Activated B cell treated with CpG ODN at 0.5 μM for 24 hours (primary cell): ENCODE results near the gene UPK2. TPM values are rescaled to one million over a fixed set of nuclear protein-coding genes. Genes with fewer than 3 reads are reported as not detected.
A peak's percentile ranks its signal among the peaks of the same experiment; 100 is the strongest.

Experiments
- ATAC-seq: fragments of 200-7000 bp; cut with Tn5 transposase; one replicate; pipeline ENCODE4 v1.10.0; 2021; ENCODE audit warnings: low read depth, mild to moderate bottlenecking, moderate library complexity
- CTCF ChIA-PET: fragments of 350-600 bp; sonication (Branson Sonifier 250); formaldehyde crosslinking; loops from one replicate; lab custom pipeline; 2021; ENCODE audit warnings: antibody characterized with exemption; lab: Charles Lee
- POLR2A ChIA-PET: fragments of 350-600 bp; sonication (Branson Sonifier 250); formaldehyde crosslinking; loops from one replicate; lab custom pipeline; 2021; ENCODE audit warnings: antibody characterized with exemption; lab: Charles Lee
- DNase-seq: peaks from one replicate; pipeline ENCODE4 v3.0.0; 2022
- H3K27ac Mint-ChIP-seq: one replicate; pipeline ENCODE4 v1.8.0; 2020; ENCODE audit warnings: mixed read lengths
- H3K27me3 Mint-ChIP-seq: one replicate; pipeline ENCODE4 v1.8.0; 2021; ENCODE audit warnings: mixed read lengths
- H3K36me3 Mint-ChIP-seq: one replicate; pipeline ENCODE4 v1.8.0; 2021; ENCODE audit warnings: low read depth, mixed read lengths
- H3K4me1 Mint-ChIP-seq: one replicate; pipeline ENCODE4 v1.8.0; 2021; ENCODE audit warnings: mixed read lengths
- H3K4me3 Mint-ChIP-seq: one replicate; pipeline ENCODE4 v1.8.0; 2020; ENCODE audit warnings: mild to moderate bottlenecking, mixed read lengths
- H3K9me3 Mint-ChIP-seq: one replicate; pipeline ENCODE4 v1.8.0; 2020; ENCODE audit warnings: mixed read lengths
- intact Hi-C: fragments of 100-400 bp; cut with micrococcal nuclease; formaldehyde crosslinking; loops from one replicate; pipeline ENCODE4 v1.15.1; 2024
- total RNA-seq: library from RNA; stranded (reverse); gene quantifications from 2 replicates; pipeline ENCODE4 v1.2.3, GENCODE V29; 2022
- TF ChIP-seq, protein P1 (sequence below): fragments of 200-600 bp; IDR thresholded peaks from one replicate; pipeline ENCODE4 v1.8.0; 2022; ENCODE audit warnings: antibody characterized with exemption, mild to moderate bottlenecking

UPK2 gene
- total RNA-seq, 1 donor from 2014 or later: 0.27 TPM

DNA sequence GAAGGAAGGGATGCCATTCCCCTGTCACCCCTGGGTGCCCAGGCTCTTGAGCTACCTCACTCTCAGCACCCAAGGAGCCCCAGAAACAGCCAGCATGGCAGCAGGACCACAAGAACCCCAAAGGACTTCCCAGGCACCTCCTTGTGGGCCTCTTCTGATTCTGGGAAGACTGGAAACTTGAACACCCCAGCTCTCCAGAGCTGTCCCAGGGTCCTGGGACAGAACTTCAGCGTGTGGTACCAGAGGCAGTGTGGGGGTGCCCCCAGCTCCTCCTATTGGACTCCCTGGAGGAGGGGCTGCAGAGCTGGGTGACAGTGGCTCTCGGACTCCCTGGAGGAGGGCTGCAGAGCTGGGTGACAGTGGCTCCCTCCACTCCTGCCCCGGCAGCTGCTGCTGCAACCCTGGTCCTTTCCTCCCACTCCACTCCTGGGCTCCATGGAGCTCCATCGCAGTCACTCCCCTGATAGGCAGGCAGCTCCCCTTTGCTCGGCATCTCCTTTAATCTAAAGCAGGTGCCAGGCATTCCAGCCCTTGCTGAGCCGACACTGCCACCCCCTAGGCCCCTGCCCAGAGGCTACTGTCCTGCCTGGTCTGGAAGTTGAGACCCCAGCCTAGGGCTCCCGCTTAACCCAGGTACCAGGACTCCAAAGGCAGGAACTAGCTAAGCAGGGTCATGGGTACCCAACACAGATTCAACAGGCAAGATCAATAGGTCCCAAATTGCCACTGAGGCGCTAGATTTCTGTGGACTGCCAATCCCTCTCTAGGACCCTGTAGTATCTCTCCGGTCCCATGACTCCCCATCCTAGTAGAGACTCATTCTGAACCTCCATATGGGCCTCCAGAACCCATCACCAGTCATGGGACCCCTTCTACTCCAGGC, 33.1 kb upstream of the UPK2 start:
- Mint-ChIP-seq H3K9me3 (no peaks in the 10 kb centered on the region), H3K4me1 (peaks cover 75% of the 10 kb centered on the region), H3K4me3 (peak overlapping the region; percentile 88), H3K27me3 (peaks cover 2% of the 10 kb centered on the region), H3K36me3 (peaks cover 7% of the 10 kb centered on the region), H3K27ac (peak overlapping the region; percentile 41)
- no peak for DNase-seq
- TF ChIP-seq, protein P1, sequence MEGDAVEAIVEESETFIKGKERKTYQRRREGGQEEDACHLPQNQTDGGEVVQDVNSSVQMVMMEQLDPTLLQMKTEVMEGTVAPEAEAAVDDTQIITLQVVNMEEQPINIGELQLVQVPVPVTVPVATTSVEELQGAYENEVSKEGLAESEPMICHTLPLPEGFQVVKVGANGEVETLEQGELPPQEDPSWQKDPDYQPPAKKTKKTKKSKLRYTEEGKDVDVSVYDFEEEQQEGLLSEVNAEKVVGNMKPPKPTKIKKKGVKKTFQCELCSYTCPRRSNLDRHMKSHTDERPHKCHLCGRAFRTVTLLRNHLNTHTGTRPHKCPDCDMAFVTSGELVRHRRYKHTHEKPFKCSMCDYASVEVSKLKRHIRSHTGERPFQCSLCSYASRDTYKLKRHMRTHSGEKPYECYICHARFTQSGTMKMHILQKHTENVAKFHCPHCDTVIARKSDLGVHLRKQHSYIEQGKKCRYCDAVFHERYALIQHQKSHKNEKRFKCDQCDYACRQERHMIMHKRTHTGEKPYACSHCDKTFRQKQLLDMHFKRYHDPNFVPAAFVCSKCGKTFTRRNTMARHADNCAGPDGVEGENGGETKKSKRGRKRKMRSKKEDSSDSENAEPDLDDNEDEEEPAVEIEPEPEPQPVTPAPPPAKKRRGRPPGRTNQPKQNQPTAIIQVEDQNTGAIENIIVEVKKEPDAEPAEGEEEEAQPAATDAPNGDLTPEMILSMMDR: no peak
- POLR2A ChIA-PET: interaction anchor here (0.6 to 6.0 kb wide), 3 partner anchors 10 to 227 kb away, joined by 3 to 109 read pairs (median 6); no protein-coding TSS in a partner anchor
- no peak for ATAC-seq
- intact Hi-C loops: no loop called here
- CTCF ChIA-PET: interaction anchor here (0.8 to 2.7 kb wide), 2 partner anchors 11 to 17 kb away, joined by 4 to 7 read pairs; no protein-coding TSS in a partner anchor

DNA sequence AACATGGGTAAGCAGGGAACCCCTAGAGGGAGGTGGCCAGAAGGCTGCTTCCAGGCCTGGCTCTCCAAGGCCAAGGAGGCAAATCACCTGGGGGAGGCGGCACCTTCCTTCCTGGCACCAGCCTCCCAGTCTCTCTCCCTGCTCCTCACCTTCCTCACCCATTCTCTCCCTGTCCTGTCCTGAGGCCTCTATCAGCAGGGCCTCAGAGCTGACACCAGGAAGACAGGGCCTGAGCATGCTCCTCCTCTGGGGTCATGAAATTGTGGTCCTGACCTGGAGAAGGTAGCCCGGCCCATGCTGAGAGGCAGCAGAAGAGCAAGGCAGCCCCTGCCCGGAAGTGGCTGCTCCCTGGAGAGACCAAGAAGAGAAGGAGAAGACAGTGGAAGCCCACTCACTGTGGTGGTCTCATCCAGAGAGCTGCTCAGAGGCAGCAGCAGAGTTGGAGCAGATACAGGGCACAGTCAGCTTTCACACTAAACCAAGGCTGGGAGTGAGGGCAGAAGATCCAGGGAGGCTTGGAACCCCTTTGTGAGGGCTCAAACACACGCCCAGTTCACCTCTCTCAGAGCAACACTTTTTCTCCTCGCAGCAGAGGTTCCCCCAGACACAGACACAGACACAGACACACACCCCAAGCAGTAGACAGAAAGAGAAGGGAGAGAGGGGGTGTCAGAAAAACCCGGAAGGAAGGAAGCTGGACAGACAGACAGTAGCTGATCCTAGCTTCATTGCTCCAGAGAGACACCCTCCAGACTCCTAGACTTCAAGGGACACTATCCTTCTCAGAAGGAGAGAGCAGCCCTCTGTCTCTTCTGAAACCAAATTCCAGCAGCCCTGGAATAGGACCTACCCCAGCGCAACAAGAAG, 32.1 kb upstream of the UPK2 start:
- intact Hi-C loops: loop anchor here (1.0 kb wide), 1 partner anchor 9 kb away; no protein-coding TSS in a partner anchor
- H3K36me3 Mint-ChIP-seq: peaks cover 7% of the 10 kb centered on the region
- DNase-seq: no peak
- H3K4me3 Mint-ChIP-seq: peak overlapping the region; percentile 88
- peaks cover 2% of the 10 kb centered on the region for H3K27me3 Mint-ChIP-seq
- TF ChIP-seq, protein P1: no peak
- H3K4me1 Mint-ChIP-seq: peaks cover 75% of the 10 kb centered on the region
- CTCF ChIA-PET: interaction anchor here (0.6 to 2.7 kb wide), 3 partner anchors 12 to 34 kb away, joined by 3 to 7 read pairs (median 3); no protein-coding TSS in a partner anchor
- peak overlapping the region; percentile 78 for H3K27ac Mint-ChIP-seq
- no peak for ATAC-seq
- H3K9me3 Mint-ChIP-seq: no peaks in the 10 kb centered on the region
- POLR2A ChIA-PET: interaction anchor here (0.6 to 6.0 kb wide), 11 partner anchors 11 to 246 kb away, joined by 3 to 109 read pairs (median 4); partner anchors contain the start of genes CENATAC, CXCR5 and DDX6

DNA sequence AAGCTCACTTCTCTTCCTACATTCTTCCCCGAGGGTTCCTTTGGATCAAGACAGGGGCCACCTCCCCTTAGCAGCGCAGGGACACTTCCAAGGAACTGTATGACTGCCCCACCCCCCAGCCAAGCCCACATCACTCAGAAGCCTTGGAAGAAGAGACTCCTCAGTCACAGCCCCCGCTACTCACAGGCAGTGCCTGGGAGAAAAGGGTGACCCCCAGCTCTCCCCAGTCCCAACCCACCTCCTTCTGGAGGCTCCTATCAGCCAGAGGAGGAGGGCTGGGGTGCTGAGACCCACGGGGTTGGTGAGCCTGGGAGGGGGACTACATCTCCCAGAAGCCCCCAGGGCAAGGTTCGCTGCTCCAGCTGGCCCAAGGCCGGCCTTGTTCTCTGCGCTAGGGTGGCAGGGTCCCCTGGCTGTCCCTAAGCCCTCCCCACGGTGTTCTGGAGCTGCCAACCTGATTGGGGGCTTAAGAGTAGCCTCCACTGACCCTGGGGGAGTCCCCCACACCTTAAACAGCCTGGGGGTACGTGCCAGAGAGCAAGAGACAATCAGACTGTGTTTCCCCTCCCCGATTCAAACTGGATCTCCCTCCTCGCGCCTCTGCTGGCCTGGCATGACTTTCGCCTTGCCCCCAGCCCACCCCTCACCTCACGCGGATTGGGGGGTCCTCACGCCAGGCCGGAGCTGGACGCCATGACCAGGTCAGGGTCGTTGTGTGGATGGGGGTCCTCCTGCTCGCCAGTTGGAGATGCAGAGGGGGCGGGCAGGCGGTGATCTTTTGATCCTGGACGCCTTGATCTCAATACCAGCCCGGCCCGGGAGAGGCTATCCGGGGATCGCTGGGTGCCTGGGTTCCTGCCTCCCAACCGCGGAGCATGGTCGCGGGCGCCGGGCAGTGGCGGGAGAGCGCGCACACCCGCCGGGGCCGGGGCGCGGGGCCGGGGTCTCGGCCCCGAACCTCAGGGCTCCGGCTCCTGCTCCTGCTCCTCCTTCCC, 31.2 kb upstream of the UPK2 start:
- peak; percentile 44 for DNase-seq
- Mint-ChIP-seq H3K36me3 (peaks cover 7% of the 10 kb centered on the region), H3K4me3 (peak overlapping the region; percentile 88), H3K27me3 (peaks cover 2% of the 10 kb centered on the region), H3K4me1 (peaks cover 66% of the 10 kb centered on the region), H3K27ac (peak overlapping the region; percentile 78), H3K9me3 (no peaks in the 10 kb centered on the region)
- no peak for ATAC-seq
- ChIA-PET CTCF (interaction anchor here (0.6 to 1.5 kb wide), 12 partner anchors 11 to 235 kb away, joined by 3 to 6 read pairs (median 4); partner anchors contain the start of gene CXCR5), POLR2A (interaction anchor here (0.6 to 6.0 kb wide), 17 partner anchors 12 to 245 kb away, joined by 3 to 109 read pairs (median 4); partner anchors contain the start of genes CENATAC, CXCR5, DDX6 and HMBS)
- TF ChIP-seq, protein P1: no peak
- intact Hi-C loops: loop anchor here (1.0 to 5.0 kb wide), 3 partner anchors 10 to 1098 kb away; partner anchors contain the start of gene UBE4A

DNA sequence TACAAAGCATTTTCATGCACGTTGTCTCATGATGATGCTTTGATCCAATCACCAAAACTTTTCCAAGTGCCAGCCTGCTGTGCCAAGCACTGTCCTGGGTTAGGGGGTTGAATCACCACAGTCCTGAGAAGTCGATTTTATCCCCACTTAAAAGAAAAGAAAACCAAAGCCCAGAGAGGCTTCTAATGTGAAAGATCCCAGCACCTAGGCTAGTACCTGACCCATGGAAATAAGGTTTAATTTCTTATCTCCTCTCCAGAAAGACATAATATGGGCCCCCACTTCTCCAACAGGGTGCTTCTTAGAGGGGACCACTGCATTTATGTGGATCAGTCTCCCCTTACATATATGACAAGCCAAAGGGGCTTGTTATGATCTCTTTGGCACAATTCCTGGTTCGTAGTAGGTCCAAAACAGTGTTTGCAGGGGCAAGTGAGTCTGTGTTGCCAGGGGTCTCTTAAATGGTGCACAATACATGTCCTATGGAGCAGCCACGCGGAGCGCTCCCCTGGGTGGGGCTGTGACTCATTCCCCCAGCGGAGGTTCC, 28.5 kb upstream of the UPK2 start:
- Mint-ChIP-seq H3K27me3 (peaks cover 2% of the 10 kb centered on the region), H3K9me3 (no peaks in the 10 kb centered on the region), H3K4me3 (peak overlapping the region; percentile 95), H3K27ac (peak overlapping the region; percentile 98), H3K36me3 (peaks cover 7% of the 10 kb centered on the region), H3K4me1 (peaks cover 62% of the 10 kb centered on the region)
- CTCF ChIA-PET: interaction anchor here (1.3 to 1.7 kb wide), 2 partner anchors 15 to 44 kb away, joined by 3 to 11 read pairs; partner anchors contain the start of gene CXCR5
- POLR2A ChIA-PET: interaction anchor here (0.9 to 6.0 kb wide), 5 partner anchors 15 to 137 kb away, joined by 4 to 109 read pairs (median 36); partner anchors contain the start of genes CXCR5 and DDX6
- ATAC-seq (no peak), DNase-seq (no peak)
- TF ChIP-seq, protein P1: no peak
- intact Hi-C loops: loop anchor here (1.0 to 5.0 kb wide), 7 partner anchors 44 to 1100 kb away; partner anchors contain the start of genes CXCR5, DDX6, RPS25 and TRAPPC4
